Mesothelial cell of epicardium (in vitro differentiated cells): ENCODE measurements around the gene C19orf53. TPM values are rescaled to one million over a fixed set of nuclear protein-coding genes. Genes with fewer than 3 reads are reported as not detected.

Experiments used
- DNase-seq, 2 experiments: peaks; one replicate each; pipeline ENCODE4 v3.0.0; 2021; ENCODE audit warnings: low spot score in 2 of 2; ENCODE audit not compliant: unreplicated experiment in 2 of 2
- H3K27ac Mint-ChIP-seq: 2 replicates; pipeline ENCODE4 v1.8.0; 2021; ENCODE audit warnings: mixed read lengths
- H3K27me3 Mint-ChIP-seq: 2 replicates; pipeline ENCODE4 v1.8.0; 2021; ENCODE audit warnings: low read depth, mixed read lengths
- H3K36me3 Mint-ChIP-seq: 2 replicates; pipeline ENCODE4 v1.8.0; 2021; ENCODE audit warnings: mixed read lengths
- H3K4me1 Mint-ChIP-seq: 2 replicates; pipeline ENCODE4 v1.8.0; 2021; ENCODE audit warnings: mixed read lengths
- H3K4me3 Mint-ChIP-seq: 2 replicates; pipeline ENCODE4 v1.8.0; 2021; ENCODE audit warnings: mild to moderate bottlenecking, moderate library complexity, mixed read lengths
- H3K9me3 Mint-ChIP-seq: 2 replicates; pipeline ENCODE4 v1.8.0; 2021; ENCODE audit warnings: mixed read lengths
- CTCF ChIP-seq: fragments of 200-600 bp; sonication (generic); IDR thresholded peaks from one replicate; pipeline ENCODE4 v1.5.0; 2021; ENCODE audit warnings: antibody characterized with exemption; ENCODE audit not compliant: unreplicated experiment
- total RNA-seq: library from RNA; stranded (reverse); gene quantifications from 3 replicates; pipeline ENCODE4 v1.2.1, GENCODE V29; 2021

The C19orf53 gene
- total RNA-seq, 1 donor from 2014 or later = 68.9 TPM

GRCh38 chr19:13825489-13826441 lies 51.5 kb downstream of the C19orf53 start:
- no peak for DNase-seq
- Mint-ChIP-seq H3K4me3 (no peak overlapping the region), H3K27ac (peak overlapping the region; percentile 41), H3K9me3 (no peaks in the 10 kb centered on the region), H3K4me1 (no peaks in the 10 kb centered on the region), H3K27me3 (no peaks in the 10 kb centered on the region), H3K36me3 (peaks cover 36% of the 10 kb centered on the region)
- no peak for TF ChIP-seq CTCF

- TF ChIP-seq CTCF = no peak
- peaks cover 38% of the 10 kb centered on the region for H3K36me3 Mint-ChIP-seq
- H3K4me1 Mint-ChIP-seq = no peaks in the 10 kb centered on the region
- no peak overlapping the region for H3K4me3 Mint-ChIP-seq
- DNase-seq = no peak
- no peak overlapping the region for H3K27ac Mint-ChIP-seq
- H3K27me3 Mint-ChIP-seq = no peaks in the 10 kb centered on the region
- H3K9me3 Mint-ChIP-seq = no peaks in the 10 kb centered on the region
Observed at GRCh38 chr19:13826652-13827235, 52.5 kb downstream of the C19orf53 start.

- H3K36me3 Mint-ChIP-seq = peaks cover 35% of the 10 kb centered on the region
- no peaks in the 10 kb centered on the region for H3K4me1 Mint-ChIP-seq
- H3K9me3 Mint-ChIP-seq = no peaks in the 10 kb centered on the region
- no peaks in the 10 kb centered on the region for H3K27me3 Mint-ChIP-seq
- no peak overlapping the region for H3K4me3 Mint-ChIP-seq
- peak overlapping the region; percentile 35 for H3K27ac Mint-ChIP-seq
- DNase-seq = no peak
- no peak for TF ChIP-seq CTCF
Observed at GRCh38 chr19:13827656-13828055, 53.4 kb downstream of the C19orf53 start.

Other genes with a start within 250 kb of the C19orf53 start
- 27.6 to 29.0 TPM (median 28.7 TPM) in 3 replicates for gene MRI1, start 9.9 kb upstream of the C19orf53 start, total RNA-seq
- 21.5 to 23.6 TPM (median 22.7 TPM) in 3 replicates for gene ZSWIM4, start 21.0 kb downstream of the C19orf53 start, total RNA-seq
- gene NANOS3, start 102.7 kb downstream of the C19orf53 start, total RNA-seq = 4.9 to 8.6 TPM (median 8.2 TPM) in 3 replicates
- gene BRME1, start 131.7 kb downstream of the C19orf53 start, total RNA-seq = 6.3 to 7.2 TPM (median 7.0 TPM) in 3 replicates
- gene CC2D1A, start 131.7 kb downstream of the C19orf53 start, total RNA-seq = 59.2 to 66.0 TPM (median 62.8 TPM) in 3 replicates
- 0.20 to 1.0 TPM (median 0.75 TPM) in 3 replicates for gene PODNL1, start 164.0 kb downstream of the C19orf53 start, total RNA-seq
- 54.4 to 56.6 TPM (median 55.7 TPM) in 3 replicates for gene DCAF15, start 178.1 kb downstream of the C19orf53 start, total RNA-seq
- gene RFX1, start 231.9 kb downstream of the C19orf53 start, total RNA-seq = 20.6 to 21.6 TPM (median 21.2 TPM) in 3 replicates